ENCODE results near the gene ZNF45. TPM values are rescaled to one million over a fixed set of nuclear protein-coding genes. Genes with fewer than 3 reads are reported as not detected.
A peak's percentile ranks its signal among the peaks of the same experiment; 100 is the strongest.

ZNF45 gene
- total RNA-seq, 1 donor from 2014 or later = 3.3 TPM

DNA sequence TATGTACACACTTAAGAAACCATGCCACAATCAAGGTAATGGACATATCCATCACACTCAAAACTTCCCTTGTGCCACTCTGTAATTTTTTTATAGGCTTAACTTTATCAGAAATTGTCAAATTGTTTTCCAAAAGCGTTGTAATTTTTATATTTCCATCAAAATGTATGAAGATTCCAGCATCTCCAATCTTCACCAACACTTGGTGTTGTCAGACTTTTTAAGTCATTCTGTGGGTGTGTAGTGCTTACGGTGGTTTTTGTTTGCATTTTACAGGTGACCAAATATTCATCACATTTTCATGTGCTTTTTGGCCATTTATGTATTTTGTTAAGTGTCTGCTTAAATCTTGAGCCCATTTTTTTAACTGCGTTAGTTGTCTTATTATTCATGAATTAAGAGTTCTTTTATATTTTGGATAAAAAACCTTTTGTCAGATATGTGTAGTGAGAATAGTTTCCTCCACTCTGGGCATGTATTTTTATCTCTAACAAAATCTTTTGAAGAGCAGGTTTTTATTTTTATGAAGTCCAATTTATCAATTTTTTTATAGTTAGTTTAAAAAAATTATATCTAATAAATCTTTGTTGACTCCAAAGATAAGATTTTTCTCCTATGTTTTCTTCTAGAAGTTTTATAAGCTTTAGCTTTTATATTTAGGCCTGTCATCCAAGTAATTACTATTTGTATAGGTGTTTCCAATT lies 4.6 kb upstream of the ZNF45 start:
- DNase-seq (ENCODE audit: low read depth) = no peak
- TF ChIP-seq, protein P1, sequence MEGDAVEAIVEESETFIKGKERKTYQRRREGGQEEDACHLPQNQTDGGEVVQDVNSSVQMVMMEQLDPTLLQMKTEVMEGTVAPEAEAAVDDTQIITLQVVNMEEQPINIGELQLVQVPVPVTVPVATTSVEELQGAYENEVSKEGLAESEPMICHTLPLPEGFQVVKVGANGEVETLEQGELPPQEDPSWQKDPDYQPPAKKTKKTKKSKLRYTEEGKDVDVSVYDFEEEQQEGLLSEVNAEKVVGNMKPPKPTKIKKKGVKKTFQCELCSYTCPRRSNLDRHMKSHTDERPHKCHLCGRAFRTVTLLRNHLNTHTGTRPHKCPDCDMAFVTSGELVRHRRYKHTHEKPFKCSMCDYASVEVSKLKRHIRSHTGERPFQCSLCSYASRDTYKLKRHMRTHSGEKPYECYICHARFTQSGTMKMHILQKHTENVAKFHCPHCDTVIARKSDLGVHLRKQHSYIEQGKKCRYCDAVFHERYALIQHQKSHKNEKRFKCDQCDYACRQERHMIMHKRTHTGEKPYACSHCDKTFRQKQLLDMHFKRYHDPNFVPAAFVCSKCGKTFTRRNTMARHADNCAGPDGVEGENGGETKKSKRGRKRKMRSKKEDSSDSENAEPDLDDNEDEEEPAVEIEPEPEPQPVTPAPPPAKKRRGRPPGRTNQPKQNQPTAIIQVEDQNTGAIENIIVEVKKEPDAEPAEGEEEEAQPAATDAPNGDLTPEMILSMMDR (conservative IDR thresholded peaks at IDR 0.05; ENCODE audit: low read depth, low read length) = no peak

DNA sequence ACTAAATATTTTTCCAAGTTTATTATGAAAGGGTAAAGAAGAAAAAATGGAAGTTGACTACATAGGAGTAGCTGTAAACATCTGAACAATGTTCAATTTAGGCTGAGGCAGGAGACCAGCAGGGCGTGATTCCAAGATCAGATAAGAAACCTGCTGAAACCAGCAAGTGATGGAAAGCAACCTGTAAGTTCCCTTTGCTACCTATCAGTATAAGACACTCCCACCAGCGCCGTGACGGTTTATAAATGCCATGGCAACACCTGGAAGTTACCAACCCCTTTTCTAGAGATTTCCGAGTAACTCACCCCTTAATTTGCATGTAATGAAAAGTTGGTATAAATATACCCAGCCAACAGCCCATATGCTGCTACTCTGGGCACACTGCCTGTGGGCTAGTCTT lies 1.1 kb upstream of the ZNF45 start:
- no peak for DNase-seq (ENCODE audit: low read depth)
- TF ChIP-seq, protein P1 (conservative IDR thresholded peaks at IDR 0.05; ENCODE audit: low read depth, low read length) = no peak
- no peak overlapping the region for H3K4me3 ChIP-seq (ENCODE audit: low read depth, low read length)

More for the DNA sequence above, 4.6 kb upstream of the ZNF45 start:
- H3K4me3 ChIP-seq (ENCODE audit: low read depth, low read length) = no peak overlapping the region

DNA sequence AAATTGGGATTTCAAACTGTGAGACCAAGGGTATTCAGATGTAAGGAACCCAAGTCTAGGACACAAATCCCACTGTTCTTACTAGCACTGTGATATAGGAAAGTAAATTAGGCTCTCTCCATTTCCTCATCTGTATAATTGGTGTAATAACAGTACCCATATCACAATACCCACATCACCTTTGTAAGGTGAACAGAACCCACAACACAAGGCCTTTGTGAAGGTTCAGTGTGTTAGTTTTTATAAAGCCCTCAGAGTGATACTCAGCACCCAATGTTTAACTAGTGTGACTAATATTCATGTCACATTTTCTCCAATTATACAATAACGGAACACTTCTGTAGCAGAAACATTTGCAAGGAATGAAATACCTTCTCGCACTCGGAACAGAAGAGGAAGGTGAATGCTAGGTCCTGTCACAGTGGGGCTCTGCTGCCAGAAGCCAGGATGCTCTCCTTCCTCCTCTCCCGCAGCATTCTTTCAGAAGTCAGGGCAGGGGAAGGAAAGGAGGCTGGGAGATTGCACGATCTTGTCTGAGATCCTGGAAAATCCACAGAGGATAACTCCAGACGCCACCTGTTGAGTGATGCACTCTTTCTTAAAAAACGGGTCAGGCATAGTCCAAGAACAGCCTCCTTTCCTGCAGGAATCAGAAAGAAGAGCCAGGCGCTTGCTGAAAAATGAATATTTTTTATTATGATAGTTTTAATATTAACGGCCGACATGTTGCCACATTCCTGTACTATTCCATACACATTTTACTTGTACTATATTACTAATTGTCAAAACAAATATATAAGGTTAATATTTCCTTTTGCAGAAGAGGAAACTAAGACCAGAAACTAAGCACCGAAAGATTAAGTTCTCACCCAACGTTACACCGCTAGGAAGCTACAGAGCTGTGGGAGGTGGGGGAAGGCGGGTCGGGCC lies 762 bp downstream of the ZNF45 start:
- H3K4me3 ChIP-seq (ENCODE audit: low read depth, low read length) = peak overlapping the region; percentile 93
- TF ChIP-seq, protein P1 (conservative IDR thresholded peaks at IDR 0.05; ENCODE audit: low read depth, low read length) = no peak
- no peak for DNase-seq (ENCODE audit: low read depth)

DNA sequence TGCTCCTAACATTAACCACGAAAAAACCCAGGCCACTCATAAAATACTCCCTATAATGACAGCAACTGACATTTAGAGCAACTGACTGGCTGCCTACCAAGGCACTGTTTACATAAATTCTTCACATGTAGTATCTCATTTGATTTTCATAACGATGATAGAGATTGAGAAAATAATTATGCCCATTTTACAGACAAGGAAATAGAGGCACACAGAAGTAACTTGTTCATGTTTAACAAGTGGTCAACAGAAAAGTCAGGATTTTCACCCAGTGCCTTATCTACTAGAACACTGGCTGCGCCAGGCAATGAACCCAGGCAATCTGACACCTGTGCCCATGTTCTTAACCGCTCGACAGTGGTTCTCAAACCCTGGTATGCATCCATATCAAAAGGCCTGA lies 6.3 kb downstream of the ZNF45 start:
- TF ChIP-seq, protein P1 (conservative IDR thresholded peaks at IDR 0.05; ENCODE audit: low read depth, low read length) = no peak

DNA sequence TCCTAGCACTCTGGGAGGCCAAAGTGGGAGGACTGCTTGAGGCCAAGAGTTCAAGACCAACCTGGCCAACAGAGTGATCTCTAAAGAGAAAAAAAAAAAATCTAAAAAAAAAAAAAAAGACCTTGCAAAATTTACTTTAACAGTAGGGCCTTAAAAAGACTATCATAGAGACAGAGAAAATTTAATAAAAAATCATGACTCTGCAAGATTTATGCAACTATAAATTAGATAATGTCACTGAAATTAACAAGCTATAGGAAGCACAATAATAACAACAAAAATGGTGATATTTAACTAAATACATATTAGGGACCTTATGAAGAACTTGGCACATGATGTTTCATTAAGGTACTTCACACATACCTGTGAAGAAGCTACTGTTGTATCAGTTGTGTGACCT lies 11.2 kb downstream of the ZNF45 start:
- TF ChIP-seq, protein P1 (conservative IDR thresholded peaks at IDR 0.05; ENCODE audit: low read depth, low read length) = no peak
- DNase-seq (ENCODE audit: low read depth) = no peak
- H3K4me3 ChIP-seq (ENCODE audit: low read depth, low read length) = no peak overlapping the region

More for the DNA sequence above, 6.3 kb downstream of the ZNF45 start:
- DNase-seq (ENCODE audit: low read depth) = no peak
- H3K4me3 ChIP-seq (ENCODE audit: low read depth, low read length) = no peak overlapping the region

DNA sequence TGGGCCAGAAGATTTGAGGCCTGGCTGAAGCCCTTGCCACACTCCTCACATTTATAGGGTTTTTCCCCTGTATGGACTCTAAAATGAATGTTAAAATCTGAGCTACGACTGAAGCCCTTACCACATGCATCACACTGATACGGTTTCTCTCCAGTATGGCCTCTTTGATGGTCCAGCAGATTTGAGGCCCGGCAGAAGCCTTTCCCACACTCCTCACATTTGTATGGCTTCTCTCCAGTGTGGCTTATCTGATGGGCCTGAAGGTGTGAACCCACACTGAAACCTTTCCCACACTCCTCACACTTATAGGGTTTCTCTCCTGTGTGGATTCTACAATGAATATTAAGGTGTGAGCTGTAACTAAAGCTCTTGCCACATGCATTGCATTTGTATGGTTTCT lies 21.0 kb downstream of the ZNF45 start:
- TF ChIP-seq, protein P1 (conservative IDR thresholded peaks at IDR 0.05; ENCODE audit: low read depth, low read length) = no peak
- DNase-seq (ENCODE audit: low read depth) = no peak
- H3K4me3 ChIP-seq (ENCODE audit: low read depth, low read length) = no peak overlapping the region

All from epithelial cell of proximal tubule (primary cell).